ENCODE measurements around the gene SMARCA2.

DNA sequence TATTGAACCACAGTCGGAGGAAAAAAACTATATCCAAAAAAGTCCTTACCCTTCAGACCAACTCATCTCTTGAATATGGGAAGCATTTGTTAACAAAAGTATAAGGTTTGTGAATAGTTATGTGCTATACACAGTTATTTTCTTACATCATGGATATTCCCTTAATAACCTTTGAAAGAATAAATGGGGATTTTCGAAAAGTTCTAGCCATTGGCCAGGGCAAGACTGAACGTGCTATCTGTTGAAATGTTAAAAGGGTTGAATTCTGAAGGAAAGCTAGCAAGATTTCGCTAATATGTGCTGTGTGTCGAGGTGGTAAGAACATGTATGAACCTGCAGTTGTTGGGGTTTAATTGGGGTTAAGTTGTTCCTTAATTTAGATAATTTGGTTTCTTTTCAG lies 140.8 kb downstream of the SMARCA2 start:
- TF ChIP-seq CTCF (IDR thresholded peaks at IDR 0.05) (no peak), EZH2 (IDR thresholded peaks at IDR 0.05) (no peak)
